ENCODE measurements around the gene SBK1.

SBK1 gene

GRCh38 chr16:28309811-28310311 is 17.5 kb downstream of the SBK1 start:
- in situ Hi-C loops (cut with MboI; ENCODE audit: low sequenced_read_pairs, unreplicated experiment), result no loop called here
- DNase-seq (ENCODE audit: low spot score), result no peak
- no peak for TF ChIP-seq CTCF (IDR thresholded peaks at IDR 0.05; ENCODE audit: borderline replicate concordance, control extremely low read depth, extremely low read depth, insufficient read depth, missing control alignments)

GRCh38 chr16:28310796-28311195 is 18.5 kb downstream of the SBK1 start:
- DNase-seq (ENCODE audit: low spot score), result no peak
- no peak for TF ChIP-seq CTCF (IDR thresholded peaks at IDR 0.05; ENCODE audit: borderline replicate concordance, control extremely low read depth, extremely low read depth, insufficient read depth, missing control alignments)
- in situ Hi-C loops (cut with MboI; ENCODE audit: low sequenced_read_pairs, unreplicated experiment), result no loop called here

GRCh38 chr16:28311413-28311812 is 19.1 kb downstream of the SBK1 start:
- no peak for DNase-seq (ENCODE audit: low spot score)
- no peak for TF ChIP-seq CTCF (IDR thresholded peaks at IDR 0.05; ENCODE audit: borderline replicate concordance, control extremely low read depth, extremely low read depth, insufficient read depth, missing control alignments)
- in situ Hi-C loops (cut with MboI; ENCODE audit: low sequenced_read_pairs, unreplicated experiment), result no loop called here

- no peak for TF ChIP-seq CTCF (IDR thresholded peaks at IDR 0.05; ENCODE audit: borderline replicate concordance, control extremely low read depth, extremely low read depth, insufficient read depth, missing control alignments)
- DNase-seq (ENCODE audit: low spot score), result no peak
- in situ Hi-C loops (cut with MboI; ENCODE audit: low sequenced_read_pairs, unreplicated experiment), result no loop called here
These were observed 19.6 kb downstream of the SBK1 start for GRCh38 chr16:28311913-28312312.

GRCh38 chr16:28312327-28312726 is 20.0 kb downstream of the SBK1 start:
- no peak for DNase-seq (ENCODE audit: low spot score)
- in situ Hi-C loops (cut with MboI; ENCODE audit: low sequenced_read_pairs, unreplicated experiment), result no loop called here
- TF ChIP-seq CTCF (IDR thresholded peaks at IDR 0.05; ENCODE audit: borderline replicate concordance, control extremely low read depth, extremely low read depth, insufficient read depth, missing control alignments), result no peak

GRCh38 chr16:28313587-28313986 is 21.3 kb downstream of the SBK1 start:
- no peak for TF ChIP-seq CTCF (IDR thresholded peaks at IDR 0.05; ENCODE audit: borderline replicate concordance, control extremely low read depth, extremely low read depth, insufficient read depth, missing control alignments)
- no peak for DNase-seq (ENCODE audit: low spot score)
- in situ Hi-C loops (cut with MboI; ENCODE audit: low sequenced_read_pairs, unreplicated experiment), result no loop called here

- no peak for DNase-seq (ENCODE audit: low spot score)
- in situ Hi-C loops (cut with MboI; ENCODE audit: low sequenced_read_pairs, unreplicated experiment), result loop anchor here (5.0 kb wide), 1 partner anchor 39 kb away; no protein-coding TSS in a partner anchor
- TF ChIP-seq CTCF (IDR thresholded peaks at IDR 0.05; ENCODE audit: borderline replicate concordance, control extremely low read depth, extremely low read depth, insufficient read depth, missing control alignments), result no peak
These were observed 23.7 kb downstream of the SBK1 start for GRCh38 chr16:28316054-28316453.

Measured in GM13976 (cell line).